GM19468 (cell line): ENCODE measurements around the gene ITGAE.
A peak's percentile ranks its signal among the peaks of the same experiment; 100 is the strongest.
"Not testable (repeated sequence)": the region's sequence is repeated elsewhere in the genome, so short reads cannot be mapped to it uniquely, and the experiment has no call there.

Source experiments
- ATAC-seq: cut with Tn5 transposase; IDR thresholded peaks from one replicate; pipeline ENCODE4 v1.9.1; 2021; ENCODE audit warnings: mild to moderate bottlenecking, moderate library complexity, moderate number of reproducible peaks; ENCODE audit not compliant: unreplicated experiment; ENCODE audit errors: extremely low read depth

ITGAE gene, protein sequence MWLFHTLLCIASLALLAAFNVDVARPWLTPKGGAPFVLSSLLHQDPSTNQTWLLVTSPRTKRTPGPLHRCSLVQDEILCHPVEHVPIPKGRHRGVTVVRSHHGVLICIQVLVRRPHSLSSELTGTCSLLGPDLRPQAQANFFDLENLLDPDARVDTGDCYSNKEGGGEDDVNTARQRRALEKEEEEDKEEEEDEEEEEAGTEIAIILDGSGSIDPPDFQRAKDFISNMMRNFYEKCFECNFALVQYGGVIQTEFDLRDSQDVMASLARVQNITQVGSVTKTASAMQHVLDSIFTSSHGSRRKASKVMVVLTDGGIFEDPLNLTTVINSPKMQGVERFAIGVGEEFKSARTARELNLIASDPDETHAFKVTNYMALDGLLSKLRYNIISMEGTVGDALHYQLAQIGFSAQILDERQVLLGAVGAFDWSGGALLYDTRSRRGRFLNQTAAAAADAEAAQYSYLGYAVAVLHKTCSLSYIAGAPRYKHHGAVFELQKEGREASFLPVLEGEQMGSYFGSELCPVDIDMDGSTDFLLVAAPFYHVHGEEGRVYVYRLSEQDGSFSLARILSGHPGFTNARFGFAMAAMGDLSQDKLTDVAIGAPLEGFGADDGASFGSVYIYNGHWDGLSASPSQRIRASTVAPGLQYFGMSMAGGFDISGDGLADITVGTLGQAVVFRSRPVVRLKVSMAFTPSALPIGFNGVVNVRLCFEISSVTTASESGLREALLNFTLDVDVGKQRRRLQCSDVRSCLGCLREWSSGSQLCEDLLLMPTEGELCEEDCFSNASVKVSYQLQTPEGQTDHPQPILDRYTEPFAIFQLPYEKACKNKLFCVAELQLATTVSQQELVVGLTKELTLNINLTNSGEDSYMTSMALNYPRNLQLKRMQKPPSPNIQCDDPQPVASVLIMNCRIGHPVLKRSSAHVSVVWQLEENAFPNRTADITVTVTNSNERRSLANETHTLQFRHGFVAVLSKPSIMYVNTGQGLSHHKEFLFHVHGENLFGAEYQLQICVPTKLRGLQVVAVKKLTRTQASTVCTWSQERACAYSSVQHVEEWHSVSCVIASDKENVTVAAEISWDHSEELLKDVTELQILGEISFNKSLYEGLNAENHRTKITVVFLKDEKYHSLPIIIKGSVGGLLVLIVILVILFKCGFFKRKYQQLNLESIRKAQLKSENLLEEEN

DNA sequence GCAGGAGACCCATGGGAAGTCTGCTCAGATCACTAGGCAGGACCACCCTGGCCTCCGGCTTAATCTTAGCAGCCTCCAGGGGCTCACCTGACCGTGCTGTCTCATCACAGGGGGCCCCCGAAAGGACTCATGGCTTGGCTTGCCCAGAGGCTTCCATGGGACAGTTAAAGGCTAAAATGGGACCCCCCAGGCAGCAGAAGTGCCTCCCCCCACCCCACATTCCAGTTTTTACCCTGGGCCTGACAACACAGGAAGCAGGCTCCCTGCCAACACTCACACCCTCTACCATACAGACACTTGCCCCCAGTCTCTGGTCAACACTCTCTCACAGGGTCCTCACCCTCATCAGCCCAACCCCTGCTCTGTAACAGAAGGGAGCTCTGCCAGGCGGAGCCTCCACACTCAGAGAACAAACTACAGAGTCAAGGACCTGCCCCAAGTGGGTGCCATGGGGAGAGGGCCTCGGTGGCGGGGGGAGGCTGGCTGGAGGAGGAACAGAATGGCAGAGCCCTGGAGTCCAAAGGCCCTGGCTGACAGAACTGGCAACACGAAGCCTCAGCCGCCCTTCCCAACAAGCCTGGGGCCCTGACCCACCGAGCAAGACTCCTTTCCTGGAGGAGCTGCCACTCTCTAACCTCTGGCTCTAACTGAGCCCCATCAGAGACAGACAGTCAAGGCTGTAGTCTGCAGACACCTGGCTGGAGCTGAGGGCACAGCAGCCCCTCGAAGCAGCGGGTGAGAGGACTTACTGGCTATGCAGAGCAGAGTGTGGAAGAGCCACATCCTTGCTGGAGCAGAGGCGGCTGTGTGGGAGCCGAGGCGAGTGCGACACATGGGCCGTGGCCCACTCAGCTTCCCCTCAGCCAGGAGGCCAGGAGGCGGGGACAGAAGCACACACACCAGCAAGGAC lies at the start of gene ITGAE:
Gene ITGAE (minus strand): TSS at position 827 of the 910 bp plus-strand sequence. CDS start 44 bp downstream, at position 783.
- ATAC-seq, result no peak

DNA sequence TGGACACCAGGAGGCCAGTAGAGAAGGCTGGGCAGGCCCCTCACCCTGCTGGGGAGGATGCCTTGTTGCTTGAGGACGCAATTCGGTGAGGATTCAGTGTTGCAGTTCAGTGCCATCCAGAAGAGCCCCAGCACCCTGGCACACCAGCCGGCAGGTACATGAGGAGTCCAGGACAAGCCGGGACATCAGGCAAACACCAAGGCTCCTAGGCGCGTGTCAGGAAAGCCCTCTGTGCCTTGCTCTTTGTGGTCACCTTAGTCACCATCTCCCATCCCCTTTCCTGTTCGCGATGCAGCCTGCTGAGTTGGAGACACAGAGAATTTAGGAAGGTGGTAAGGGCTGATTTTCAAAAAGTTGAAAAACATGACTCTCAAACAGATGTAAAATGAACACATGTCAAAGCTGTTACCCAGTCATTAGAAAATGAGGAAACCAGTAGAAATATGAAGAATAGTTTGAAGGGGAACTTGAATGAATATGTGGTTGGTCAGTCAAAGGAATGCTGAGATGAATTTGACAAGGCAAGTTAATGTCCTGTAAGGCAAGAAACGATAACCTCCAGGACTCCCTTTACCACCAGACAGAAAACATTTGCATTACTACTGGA lies 47.3 kb upstream of the ITGAE start:
- no peak for ATAC-seq

DNA sequence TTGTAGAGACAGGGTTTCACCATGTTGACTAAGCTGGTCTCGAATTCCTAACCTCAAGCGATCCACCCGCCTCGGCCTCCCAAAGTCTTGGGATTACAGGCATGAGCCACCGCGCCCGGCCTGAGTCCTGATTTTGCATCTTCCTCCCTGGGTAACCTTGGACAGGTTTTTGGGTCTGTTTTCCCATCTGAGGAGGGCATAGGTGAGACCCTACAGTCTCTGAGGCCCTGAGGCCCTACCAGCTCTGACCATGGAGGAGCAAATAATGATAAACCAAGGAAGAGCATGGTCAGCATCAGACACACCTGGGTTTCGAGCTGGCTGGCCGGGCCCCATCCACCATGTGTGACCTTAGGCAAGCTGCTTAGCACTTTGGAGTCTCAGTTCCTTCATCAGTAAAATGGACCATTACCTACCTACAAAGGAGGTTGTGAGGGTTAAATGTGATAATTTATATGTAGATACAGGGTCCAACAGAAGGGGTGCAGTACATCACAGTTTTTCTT lies 46.2 kb upstream of the ITGAE start:
- ATAC-seq, result no peak

DNA sequence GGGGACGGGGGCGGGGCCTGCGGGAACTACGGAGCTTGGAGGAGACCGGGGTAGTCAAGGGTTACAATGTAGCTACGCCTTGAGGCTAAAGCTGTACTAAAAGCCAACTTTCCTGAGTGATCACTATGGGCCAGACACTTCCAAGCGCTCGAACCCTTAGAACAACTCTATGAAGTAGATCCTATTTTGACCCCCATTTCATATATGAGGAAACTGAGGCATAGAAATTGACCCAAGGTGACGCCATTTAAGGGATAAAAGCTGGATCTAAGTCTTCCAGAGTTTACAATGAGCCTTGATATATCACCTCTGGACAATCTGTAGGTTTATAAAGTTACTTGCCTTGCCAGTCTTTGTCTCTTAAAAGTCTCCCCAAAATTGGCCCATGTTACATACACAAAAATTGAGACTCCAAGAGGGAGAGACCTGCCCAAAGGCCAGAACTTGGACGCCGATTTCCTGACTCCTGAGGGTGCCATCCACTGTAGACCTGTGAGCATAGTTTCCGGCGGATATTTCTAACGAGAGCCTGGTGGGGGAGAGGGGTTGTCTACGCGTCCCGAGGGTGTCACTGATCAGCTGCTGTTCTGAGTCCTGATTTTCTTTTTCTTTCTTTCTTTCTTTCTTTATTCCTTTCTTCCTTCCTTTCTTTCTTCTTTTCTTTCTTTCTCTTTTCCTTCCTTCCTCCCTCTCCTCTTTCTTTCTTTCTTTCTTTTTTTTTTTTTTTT lies 45.6 kb upstream of the ITGAE start:
- ATAC-seq, result no peak

DNA sequence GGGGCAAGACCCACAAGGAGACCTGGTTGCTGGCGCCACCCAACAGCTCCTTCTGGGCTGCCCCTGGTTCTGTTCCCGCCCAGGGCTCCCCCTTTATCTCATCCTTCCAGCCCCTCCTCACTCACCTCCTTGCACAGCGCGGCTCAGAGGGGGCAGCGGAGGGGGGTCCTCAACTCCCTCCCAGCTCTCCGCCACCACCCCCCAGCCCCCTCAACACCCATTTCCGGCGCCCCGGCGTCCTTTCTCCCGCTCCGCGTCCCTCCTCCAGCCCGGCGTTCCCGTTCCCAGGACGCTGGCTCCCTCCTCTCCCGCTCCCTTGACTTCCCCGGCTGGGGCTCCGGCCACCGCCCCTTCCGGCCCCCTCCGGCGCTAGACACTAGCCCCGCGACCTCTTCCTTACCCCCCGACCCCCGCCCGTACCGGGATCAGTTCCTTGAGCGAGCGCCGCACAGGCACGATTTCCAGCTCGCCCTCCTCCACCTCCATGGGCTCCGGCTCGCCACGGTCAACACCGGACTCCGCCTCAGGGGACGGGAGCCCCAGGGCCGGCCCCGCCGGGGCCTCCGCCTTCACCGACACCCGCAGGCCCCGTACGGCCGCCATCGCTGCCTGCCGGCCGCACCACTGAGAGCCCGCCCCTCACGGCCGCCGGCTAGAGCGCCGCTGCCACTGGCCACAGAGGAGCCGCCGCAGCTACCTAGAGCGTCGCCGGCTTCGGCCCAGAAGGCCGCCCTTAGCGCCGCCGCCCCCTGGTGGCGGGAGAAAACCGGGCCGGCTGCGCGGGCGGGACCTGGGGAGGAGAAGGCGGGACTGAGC lies 44.8 kb upstream of the ITGAE start, which contains the start of gene NCBP3:
Gene NCBP3 (minus strand): TSS at position 626 of the 816 bp plus-strand sequence. CDS start 23 bp downstream, at position 603.
- ATAC-seq, result peak; percentile 41

DNA sequence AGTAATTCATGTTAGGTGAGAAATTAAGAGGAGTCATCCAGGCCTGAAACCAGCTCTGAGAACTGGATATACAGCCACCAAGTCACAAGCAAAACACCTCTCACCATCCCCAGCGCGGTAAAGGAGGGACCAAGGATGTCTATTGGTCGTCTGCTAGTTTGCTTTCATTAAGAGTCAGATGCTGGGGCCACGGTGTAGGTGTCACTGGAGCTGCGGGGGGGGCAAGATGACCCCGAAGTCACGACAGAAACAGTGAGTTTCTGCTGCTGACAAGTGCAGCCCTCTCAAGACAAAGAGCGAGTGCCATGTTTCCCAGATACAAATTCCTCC lies 44.3 kb upstream of the ITGAE start:
- no peak for ATAC-seq

DNA sequence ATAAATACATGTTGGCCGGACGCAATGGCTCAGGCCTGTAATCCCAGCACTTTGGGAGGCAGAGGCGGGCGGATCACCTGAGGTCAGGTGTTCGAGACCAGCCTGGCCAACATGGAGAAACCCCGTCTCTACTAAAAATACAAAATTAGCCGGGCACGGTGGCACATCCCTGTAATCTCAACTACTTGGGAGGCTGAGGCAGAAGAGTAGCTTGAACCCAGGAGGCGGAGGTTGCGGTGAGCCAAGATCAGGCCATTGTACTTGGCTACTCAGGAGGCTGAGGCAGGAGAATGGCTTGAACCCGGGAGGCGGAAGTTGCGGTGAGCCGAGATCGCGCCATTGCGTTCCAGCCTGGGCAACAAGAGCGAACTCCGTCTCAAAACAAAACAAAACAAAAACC lies 43.6 kb upstream of the ITGAE start:
- not testable (repeated sequence) for ATAC-seq

DNA sequence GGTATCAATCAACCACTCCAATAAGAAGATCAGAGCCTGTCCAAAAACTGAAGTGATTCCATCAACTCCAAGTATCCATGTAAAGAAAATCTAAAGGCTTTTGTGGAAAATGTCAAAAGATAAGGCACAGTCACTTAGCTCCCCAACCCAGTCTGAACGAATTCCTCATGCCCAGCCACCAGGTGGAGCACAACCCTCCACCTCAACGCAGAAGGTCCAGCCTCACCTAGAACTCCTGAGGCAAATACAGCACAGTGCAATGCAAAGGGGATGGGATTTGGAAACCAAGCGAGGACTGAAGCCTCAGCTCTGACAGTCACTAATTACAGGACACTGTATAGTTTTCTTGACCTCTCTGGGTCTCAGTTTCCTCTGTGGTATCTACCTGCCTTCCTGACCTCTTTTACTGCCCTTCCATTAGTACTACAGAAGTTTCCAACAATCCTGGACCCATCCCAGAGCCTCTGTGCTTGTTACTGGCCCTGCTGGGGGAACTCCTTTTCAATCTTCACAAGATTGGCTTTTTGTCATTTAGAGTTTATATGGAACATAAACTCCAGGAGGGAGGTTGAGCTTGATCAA lies 43.0 kb upstream of the ITGAE start:
- no peak for ATAC-seq

DNA sequence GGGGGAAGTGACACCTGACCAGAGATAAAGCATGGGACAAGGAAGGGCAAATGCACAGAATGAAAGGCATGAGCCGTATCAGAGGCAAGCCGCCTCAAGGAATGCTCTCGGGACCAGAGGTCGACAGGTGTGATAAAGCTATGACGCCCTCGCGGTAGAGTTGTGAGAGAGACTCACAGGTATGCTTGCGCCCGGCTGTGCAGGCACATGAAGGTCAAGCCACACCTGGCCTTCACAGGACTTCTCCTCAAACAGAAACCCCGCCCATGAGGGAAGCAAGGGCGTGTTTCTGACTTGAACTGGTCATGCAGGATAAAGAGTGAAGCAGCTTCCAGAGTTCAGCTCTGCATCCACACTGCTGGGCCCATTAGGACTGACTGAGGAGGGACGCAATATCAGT lies 37.2 kb upstream of the ITGAE start:
- no peak for ATAC-seq

DNA sequence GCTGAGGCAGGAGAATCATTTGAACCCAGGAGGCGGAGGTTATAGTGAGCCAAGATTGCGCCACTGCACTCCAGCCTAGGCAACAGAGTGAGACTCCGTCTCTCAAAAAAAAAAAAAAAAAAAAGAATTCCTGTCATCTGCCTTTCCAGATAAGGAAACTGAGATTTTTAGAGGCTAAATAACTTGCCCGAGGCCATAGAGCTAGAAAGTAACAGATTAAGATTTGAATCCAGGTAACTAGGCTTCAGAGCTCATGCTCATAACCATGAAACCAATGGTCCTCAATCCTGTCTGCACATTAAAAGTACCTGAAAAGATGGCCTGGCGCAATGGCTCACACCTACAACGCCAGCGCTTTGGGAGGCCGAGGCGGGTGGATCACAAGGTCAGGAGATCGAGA lies 35.6 kb upstream of the ITGAE start:
- ATAC-seq, result no peak

DNA sequence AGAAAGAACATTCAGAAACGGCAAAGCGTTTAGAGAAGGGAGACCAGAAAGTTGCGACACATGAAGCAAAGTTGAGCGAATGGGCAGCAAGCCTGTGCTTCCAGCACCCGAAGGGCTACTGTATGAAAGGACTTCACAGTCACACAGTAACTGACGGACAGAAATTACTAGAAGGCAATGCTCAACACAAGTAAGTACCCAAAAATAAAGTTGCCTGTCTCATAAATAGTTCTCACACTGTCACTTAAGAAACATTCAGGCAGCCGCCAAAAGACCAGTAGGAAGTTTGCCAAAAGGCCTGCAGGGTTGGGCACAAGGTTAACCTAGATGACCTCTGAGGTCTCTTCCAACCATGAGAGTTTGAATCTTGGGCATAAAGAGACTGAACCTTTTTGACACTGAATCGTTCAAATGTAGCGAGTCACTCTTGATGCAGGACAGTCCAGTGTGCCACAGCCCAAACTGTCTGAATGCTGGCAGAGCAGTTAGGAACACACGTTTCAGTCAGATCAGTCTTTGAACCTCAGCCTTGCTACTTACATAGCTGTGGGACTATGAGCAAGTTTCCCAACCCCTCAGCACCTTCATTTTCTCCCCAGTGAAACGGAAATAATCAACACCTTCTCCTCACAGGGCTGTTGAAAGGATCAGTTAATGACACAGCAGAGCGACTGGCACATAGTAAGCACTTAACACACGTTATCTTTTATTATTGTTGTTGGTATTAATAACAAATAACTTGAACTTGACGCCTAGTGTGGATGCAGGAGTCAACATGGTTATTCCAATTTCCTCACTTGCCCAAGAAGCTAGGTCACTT lies 34.6 kb upstream of the ITGAE start:
- no peak for ATAC-seq

DNA sequence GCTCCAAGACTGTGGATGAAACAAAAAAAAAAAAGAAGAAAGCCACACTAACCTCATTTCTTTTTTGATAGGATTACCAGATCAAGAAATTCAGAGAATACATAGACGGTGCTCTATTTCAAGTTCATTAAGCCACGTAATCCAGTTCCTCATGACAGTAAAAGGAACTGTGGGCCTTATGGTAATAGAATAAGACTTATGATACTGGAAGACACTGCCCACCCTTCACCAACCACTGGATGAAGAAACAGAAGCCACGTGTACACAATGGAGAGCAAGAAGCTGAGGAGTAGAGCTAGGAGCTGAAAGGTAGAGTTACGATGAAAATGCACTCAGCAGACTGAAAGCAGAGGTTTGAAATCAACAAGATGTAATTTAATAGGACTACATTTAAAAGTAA lies 33.8 kb upstream of the ITGAE start:
- no peak for ATAC-seq

DNA sequence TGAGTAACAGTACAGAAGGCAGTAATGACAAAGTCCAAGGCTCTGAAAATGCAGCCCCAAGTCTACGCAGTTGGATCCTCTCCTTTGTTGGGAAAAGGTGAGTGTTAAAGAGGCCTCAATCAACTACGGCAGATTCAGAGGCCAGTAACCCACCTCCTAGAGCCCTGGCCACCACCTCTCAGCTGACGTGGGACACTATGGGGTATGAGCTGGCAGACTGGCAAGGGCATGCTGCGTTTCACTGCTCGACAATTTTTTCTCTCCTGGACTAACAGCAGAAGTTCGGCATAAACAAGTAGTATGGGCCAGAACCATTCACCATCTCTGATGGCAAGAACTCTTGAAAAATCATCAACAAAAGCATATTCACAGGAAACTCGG lies 27.9 kb upstream of the ITGAE start:
- ATAC-seq, result no peak

DNA sequence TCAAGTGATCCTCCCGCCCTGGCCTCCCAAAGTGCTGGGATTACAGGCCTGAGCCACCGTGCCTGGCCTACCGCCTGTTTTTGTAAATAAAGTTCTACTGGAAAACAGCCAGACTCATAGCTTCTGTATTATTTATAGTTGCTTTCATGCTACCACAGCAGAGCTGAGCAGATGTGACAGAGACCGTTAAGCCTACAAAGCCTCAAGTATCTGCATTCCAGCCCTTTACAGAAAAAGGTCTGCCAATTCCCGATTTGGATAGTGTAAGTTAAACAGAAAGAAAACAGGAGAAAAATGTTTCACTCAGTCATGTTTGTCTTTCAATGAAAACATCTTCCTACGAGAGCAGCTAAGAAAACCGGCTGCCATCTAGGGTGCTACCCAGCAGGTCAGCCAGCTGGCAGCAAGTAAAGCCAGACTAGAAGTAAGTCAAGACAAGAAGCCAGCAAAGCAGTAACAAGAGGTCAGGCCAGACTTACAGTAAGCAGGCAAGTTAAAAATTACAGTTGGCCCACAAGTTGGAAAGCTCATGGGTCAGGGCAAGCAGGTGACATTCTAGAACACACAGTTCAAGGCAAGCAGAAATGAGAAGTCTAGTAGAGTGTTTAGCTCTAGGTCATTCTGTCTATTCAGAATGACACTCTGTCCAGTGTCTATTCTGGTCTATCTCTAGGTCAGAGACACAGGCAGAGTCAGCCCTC lies 27.3 kb upstream of the ITGAE start:
- no peak for ATAC-seq

DNA sequence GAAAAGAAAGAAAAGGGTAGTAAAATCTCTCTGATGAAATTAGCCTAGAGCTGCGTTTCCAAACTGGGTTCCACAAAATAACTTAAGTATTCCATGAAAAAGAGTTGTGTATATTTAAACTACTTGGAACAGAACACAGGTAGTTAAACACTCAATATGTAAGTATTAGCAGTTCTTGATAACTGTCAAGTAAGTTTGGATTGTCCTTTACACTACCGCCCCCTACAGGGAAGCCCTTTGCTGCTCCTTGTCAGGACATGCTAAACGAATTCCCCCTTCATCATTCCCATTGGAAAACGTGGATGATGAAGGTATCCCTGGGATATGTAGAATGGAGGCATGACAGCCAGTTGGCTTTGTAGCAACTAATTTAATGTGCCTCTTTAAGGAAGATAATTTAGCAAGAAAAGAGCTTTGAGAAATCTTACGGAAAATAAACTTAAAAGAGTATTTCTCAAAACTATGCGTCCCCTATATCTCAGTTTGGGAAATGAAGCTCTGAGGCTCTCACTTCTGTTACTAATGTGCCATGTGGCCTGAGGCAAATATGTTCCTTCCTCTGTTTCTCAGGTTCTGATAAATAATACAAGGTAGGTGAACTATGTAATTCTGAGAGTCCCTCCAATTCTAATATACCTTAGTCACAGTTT lies 26.3 kb upstream of the ITGAE start:
- no peak for ATAC-seq
